GM20431 (cell line): ENCODE results near the gene CABLES1.
"Not testable (repeated sequence)": the region's sequence is repeated elsewhere in the genome, so short reads cannot be mapped to it uniquely, and the experiment has no call there.

Experiments used
- in situ Hi-C: fragments of 300-500 bp; cut with MseI, MboI; formaldehyde crosslinking; loops from one replicate; pipeline ENCODE4 v1.15.0; 2020; ENCODE audit warnings: low sequenced_read_pairs; ENCODE audit not compliant: unreplicated experiment

Gene CABLES1

GRCh38 chr18:23236876-23237468 lies 101.7 kb downstream of the CABLES1 start:
- in situ Hi-C loops = no loop called here

- in situ Hi-C loops = no loop called here
These were observed 102.4 kb downstream of the CABLES1 start for GRCh38 chr18:23237524-23238151.

- in situ Hi-C loops = no loop called here
These were observed 102.9 kb downstream of the CABLES1 start for GRCh38 chr18:23238152-23238531.

- in situ Hi-C loops = no loop called here
These were observed 103.5 kb downstream of the CABLES1 start for GRCh38 chr18:23238651-23239349.

- in situ Hi-C loops = no loop called here
These were observed 104.0 kb downstream of the CABLES1 start for GRCh38 chr18:23239350-23239692.

GRCh38 chr18:23239885-23240608 lies 104.8 kb downstream of the CABLES1 start:
- in situ Hi-C loops = no loop called here

GRCh38 chr18:23240609-23240930 lies 105.3 kb downstream of the CABLES1 start:
- in situ Hi-C loops = no loop called here

- in situ Hi-C loops = not testable (repeated sequence)
These were observed 106.7 kb downstream of the CABLES1 start for GRCh38 chr18:23241833-23242496.

- in situ Hi-C loops = no loop called here
These were observed 107.9 kb downstream of the CABLES1 start for GRCh38 chr18:23243178-23243577.

- in situ Hi-C loops = no loop called here
These were observed 108.5 kb downstream of the CABLES1 start for GRCh38 chr18:23243816-23244215.

GRCh38 chr18:23244401-23244800 lies 109.1 kb downstream of the CABLES1 start:
- in situ Hi-C loops = no loop called here

GRCh38 chr18:23245461-23245860 lies 110.2 kb downstream of the CABLES1 start:
- in situ Hi-C loops = no loop called here

- in situ Hi-C loops = no loop called here
These were observed 112.0 kb downstream of the CABLES1 start for GRCh38 chr18:23247331-23247730.

GRCh38 chr18:23247896-23248295 lies 112.6 kb downstream of the CABLES1 start:
- in situ Hi-C loops = no loop called here

GRCh38 chr18:23248826-23249225 lies 113.5 kb downstream of the CABLES1 start:
- in situ Hi-C loops = no loop called here

- in situ Hi-C loops = no loop called here
These were observed 114.1 kb downstream of the CABLES1 start for GRCh38 chr18:23249348-23249747.

- in situ Hi-C loops = no loop called here
These were observed 115.8 kb downstream of the CABLES1 start for GRCh38 chr18:23250893-23251656.

- in situ Hi-C loops = no loop called here
These were observed 118.3 kb downstream of the CABLES1 start for GRCh38 chr18:23253630-23254029.

GRCh38 chr18:23257137-23257536 lies 121.9 kb downstream of the CABLES1 start:
- in situ Hi-C loops = no loop called here
